Right lung (tissue), 5 donors: Measurements from ENCODE around the gene TYK2. TPM values are rescaled to one million over a fixed set of nuclear protein-coding genes. Genes with fewer than 3 reads are reported as not detected.

ENCODE experiments used
- DNase-seq, 2 donors: peaks; one replicate each; pipeline ENCODE4 v3.0.0-alpha.2; 2013
- polyA plus RNA-seq, 5 donors: library from polyadenylated mRNA; unstranded; fragments of 120-200 nt; gene quantifications; one replicate each; pipeline versions ENCODE4 v1.2.1 to v1.2.3, GENCODE V29; 2013; ENCODE audit warnings: inconsistent platforms in 1 of 5, low replicate concordance in 1 of 5; ENCODE audit not compliant: insufficient read length in 5 of 5, insufficient read depth in 1 of 5

TYK2 gene
- polyA plus RNA-seq, 5 donors: 112 to 162 (median 149) TPM

DNA sequence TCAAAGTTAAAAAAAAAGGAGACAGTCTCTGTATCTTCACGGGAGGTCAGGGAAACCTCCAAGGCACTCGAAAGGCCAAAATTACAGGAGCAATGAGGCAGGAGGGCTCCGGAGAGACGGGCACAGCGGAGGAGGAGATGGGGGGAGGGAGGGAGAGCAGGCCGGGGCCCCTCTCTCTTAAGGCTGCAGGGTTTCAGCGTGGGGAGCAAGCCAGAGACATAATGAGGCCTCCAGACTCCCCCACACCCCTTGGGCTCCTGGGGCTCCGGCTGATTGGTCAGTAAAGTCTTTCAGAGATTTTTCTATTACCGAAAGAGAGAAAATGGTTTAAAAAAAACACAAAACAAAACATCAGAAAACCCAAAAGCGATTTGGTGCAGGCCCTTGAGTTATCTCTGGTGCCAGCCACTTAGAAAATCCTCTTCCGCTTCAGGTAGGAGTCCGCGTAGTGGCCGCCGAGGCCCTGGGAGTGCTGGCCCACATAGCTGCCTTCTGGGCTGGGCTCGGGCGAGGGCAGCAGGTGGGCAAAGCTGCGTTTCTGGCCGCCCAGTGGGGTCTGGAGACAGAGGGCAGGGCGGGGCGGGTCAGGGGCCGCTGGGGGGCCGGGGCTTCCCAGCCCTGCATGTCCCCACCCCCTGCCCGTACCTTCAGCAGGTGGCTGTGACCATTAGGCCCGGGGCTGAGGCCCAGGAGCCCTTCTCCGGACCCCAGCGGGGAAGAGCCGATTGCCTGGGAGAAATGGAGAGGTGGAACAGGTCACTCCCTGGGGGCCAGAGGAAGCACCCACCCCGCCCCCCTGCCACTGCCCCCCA is 63.1 kb downstream of the TYK2 start:
- no peak for DNase-seq

DNA sequence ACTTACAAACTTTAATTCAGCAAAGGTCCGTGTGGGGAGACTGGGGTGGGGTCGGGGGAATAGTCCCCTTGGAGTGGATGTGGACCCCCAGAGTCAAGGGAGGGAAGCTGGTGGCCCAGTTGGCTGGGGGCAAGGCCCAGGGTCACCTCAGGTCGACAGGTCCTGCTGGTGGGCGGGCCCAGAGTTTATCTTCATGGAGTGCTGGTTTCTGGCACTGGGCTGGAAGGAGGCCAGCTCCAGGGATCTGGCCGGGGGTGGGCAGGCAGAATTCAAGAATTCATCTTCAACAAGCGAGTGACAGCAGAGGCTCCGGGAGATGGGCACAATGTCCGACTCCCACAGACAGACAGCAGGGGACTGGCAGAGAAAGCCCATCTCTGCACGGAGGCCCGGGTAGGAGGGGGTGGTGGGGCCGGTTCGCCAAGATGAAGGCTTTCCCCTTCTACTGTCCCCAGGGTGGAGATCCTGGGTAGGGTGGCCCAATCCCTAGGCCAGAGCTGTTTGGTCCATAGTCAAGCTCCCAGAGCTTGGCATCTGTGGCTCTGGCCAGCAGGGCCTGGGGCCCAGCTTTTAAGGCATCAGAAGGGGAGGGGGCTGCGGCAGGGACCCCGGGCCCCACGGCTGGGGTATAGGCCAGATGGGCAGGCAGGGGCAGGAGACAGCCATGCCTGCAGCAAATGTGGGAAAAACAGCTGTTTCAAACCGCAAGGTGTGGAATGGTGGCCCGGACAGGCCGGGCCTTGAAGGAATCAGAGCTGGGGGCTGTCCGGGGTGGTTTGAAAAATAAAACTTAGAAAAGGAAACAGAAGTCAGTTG is 63.9 kb downstream of the TYK2 start:
- no peak for DNase-seq

DNA sequence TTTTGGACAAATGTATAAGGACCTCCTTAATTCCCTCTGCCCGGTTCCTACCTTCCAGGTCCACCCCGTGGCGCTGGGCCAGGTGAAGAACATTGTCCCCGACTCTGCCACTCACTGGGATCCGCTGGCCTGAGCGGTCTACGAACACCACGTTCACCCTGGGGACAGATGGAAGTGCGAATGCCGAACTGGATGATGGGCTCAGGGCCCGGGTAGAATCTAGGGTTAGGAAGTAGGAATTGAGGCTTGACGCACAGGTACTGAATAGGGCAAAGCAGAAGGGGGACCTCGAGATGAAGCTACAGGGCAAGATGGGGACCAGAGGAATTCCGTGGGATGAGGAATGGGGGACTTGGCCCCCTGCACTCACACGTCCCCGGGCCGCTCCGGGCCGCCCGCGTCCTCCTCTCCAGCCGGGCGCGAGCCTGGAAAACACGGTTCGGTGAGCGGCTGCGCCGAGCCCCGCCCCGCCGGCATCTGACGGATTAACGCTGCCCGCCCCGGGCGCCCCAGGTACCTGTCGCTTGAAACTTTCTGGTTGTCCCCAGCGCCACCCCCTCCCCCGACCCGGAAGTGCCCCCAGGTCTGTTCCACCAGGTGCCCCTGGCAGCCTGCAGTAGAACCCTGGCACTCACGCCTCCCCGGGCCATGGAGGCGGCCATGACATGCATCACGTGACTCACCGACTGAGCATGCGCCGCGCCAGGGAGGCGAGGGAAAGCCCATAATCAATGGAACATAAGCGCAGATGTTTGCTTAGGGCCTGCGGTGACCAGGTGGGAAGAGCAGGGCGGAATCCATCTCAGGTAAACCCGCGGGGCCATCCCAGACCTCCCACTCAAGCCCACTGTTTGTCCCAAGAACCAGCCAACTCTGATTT is 64.8 kb downstream of the TYK2 start, which contains the start of gene FDX2:
Gene FDX2 (minus strand): TSS at position 681 of the 880 bp plus-strand sequence. CDS start 19 bp downstream, at position 662.
- DNase-seq: peak; percentile 73 to 76

DNA sequence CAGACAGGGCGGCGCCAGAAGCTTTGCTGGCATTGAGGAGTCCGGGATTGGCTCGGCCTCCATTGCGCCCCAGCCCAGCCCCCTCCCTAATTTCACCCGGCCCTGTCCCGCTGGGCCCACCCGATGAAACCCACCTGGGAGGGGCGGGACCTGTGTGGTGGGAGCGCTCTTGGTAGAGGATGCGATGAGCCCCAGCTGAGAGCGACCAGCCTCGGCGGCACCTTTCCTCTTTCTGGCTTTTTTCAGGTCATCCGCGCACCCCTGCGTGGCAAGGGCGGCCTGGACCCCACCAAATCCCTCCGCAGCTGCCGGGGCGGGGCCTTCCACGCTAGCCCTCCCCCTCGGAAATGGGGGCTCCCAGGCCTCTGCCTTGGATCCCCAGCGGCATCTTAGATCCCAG is 70.9 kb downstream of the TYK2 start, which contains the start of gene ZGLP1:
Gene ZGLP1 (minus strand): TSS at position 393 of the 400 bp plus-strand sequence.
- DNase-seq: no peak

DNA sequence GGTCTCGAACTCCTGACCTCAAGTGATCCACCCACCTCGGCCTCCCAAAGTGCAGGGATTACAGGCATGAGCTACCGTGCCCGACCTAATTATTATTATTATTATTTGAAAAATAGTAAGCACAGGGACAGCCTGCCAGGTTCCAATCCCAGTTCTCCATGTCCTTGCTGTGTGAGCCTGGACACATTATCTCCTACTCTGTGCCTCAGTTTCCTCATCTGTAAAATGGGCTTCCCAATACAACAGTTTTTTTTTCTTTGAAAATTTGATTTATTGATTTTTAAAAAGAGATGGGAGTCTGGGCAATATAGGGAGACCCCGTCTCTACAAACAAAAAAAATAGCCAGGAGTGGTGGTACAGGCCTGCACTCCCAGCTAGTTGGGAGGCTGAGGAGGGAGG is 74.0 kb downstream of the TYK2 start:
- DNase-seq: no peak

DNA sequence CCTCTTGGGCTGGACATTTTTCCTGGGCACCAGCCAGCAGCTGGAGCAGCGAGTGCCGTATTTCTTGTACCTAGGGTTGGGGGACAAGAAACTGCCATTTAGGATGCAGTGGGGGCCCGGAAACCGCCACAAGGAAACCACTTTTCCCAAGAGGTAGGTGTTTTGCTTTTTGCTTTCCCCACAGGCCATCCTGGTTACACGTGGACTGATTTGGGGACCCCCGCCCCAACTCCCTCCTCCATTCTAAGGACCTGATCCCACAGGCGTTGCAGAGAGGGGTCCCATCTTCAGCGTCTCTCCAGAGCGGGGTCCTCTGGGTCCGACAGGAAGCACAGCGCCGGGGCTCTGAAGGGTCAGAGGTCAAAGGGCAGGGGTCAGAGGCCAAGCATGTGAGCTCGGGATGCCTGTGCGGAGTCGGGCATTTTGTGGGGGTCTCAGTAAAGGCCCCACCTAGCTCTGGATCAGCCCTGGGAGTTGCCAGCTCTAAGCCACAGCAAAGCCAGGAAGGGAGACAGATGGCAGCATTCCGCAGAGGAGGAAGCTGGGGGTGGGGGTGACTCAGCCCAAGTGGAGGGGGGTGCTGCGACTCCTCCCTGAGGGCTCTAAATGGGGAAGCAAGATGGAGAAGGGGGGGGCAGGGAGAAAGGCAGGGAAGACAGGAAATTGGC is 75.1 kb downstream of the TYK2 start:
- DNase-seq: no peak

Other genes starting within 250 kb of the TYK2 start
- gene DNMT1, start 185.6 kb downstream of the TYK2 start, polyA plus RNA-seq: 100 to 1,000 TPM; 126 to 142 (median 131) TPM
- gene S1PR2, start 149.2 kb downstream of the TYK2 start, polyA plus RNA-seq: 10 to 100 TPM; 31.6 to 49.2 (median 37.2) TPM
- gene MRPL4, start 128.4 kb downstream of the TYK2 start, polyA plus RNA-seq: 10 to 100 TPM; 26.7 to 51.0 (median 30.5) TPM
- 10 to 100 TPM; 14.2 to 25.1 (median 16.8) TPM for gene ICAM1, start 109.5 kb downstream of the TYK2 start, polyA plus RNA-seq
- gene ICAM4, start 93.6 kb downstream of the TYK2 start, polyA plus RNA-seq: 10 to 100 TPM; 10.1 to 25.3 (median 15.8) TPM
- gene ICAM5, start 90.6 kb downstream of the TYK2 start, polyA plus RNA-seq: 10 to 100 TPM in 3 of 5 donors, 1 to 10 TPM in 2; 4.3 to 22.3 (median 12.6) TPM
- 10 to 100 TPM in 1 of 5 donors, 1 to 10 TPM in 4; 5.1 to 12.8 (median 8.4) TPM for gene ZGLP1, start 70.8 kb downstream of the TYK2 start, polyA plus RNA-seq
- 10 to 100 TPM; 15.3 to 27.2 (median 19.3) TPM for gene FDX2, start 64.6 kb downstream of the TYK2 start, polyA plus RNA-seq
- gene RAVER1, start 47.0 kb downstream of the TYK2 start, polyA plus RNA-seq: 10 to 100 TPM; 19.3 to 41.3 (median 24.8) TPM
- gene ICAM3, start 40.9 kb downstream of the TYK2 start, polyA plus RNA-seq: 10 to 100 TPM in 3 of 5 donors, 1 to 10 TPM in 2; 9.3 to 17.6 (median 10.6) TPM
- 100 to 1,000 TPM; 147 to 223 (median 164) TPM for gene CDC37, start 23.0 kb upstream of the TYK2 start, polyA plus RNA-seq
- gene PDE4A, start 40.0 kb upstream of the TYK2 start, polyA plus RNA-seq: 10 to 100 TPM in 1 of 5 donors, 1 to 10 TPM in 4; 3.7 to 10.1 (median 8.7) TPM
- 10 to 100 TPM; 66.3 to 78.0 (median 76.7) TPM for gene KEAP1, start 122.8 kb upstream of the TYK2 start, polyA plus RNA-seq
- gene S1PR5, start 136.9 kb upstream of the TYK2 start, polyA plus RNA-seq: under 1 TPM; 0.41 to 0.87 (median 0.65) TPM
- gene ATG4D, start 163.3 kb upstream of the TYK2 start, polyA plus RNA-seq: 10 to 100 TPM; 15.1 to 23.5 (median 19.9) TPM
- 10 to 100 TPM; 25.4 to 38.2 (median 32.8) TPM for gene KRI1, start 185.4 kb upstream of the TYK2 start, polyA plus RNA-seq
- gene CDKN2D, start 188.4 kb upstream of the TYK2 start, polyA plus RNA-seq: 10 to 100 TPM; 10.3 to 13.7 (median 11.4) TPM
- 10 to 100 TPM; 28.8 to 44.7 (median 34.4) TPM for gene AP1M2, start 206.7 kb upstream of the TYK2 start, polyA plus RNA-seq
- gene SLC44A2, start 245.0 kb upstream of the TYK2 start, polyA plus RNA-seq: 100 to 1,000 TPM; 165 to 214 (median 182) TPM